ENCODE measurements around the gene NFIX. TPM values are rescaled to one million over a fixed set of nuclear protein-coding genes. Genes with fewer than 3 reads are reported as not detected.

NFIX gene
- total and polyA plus RNA-seq, 2 experiments from 2014 or later, result not detected

DNA sequence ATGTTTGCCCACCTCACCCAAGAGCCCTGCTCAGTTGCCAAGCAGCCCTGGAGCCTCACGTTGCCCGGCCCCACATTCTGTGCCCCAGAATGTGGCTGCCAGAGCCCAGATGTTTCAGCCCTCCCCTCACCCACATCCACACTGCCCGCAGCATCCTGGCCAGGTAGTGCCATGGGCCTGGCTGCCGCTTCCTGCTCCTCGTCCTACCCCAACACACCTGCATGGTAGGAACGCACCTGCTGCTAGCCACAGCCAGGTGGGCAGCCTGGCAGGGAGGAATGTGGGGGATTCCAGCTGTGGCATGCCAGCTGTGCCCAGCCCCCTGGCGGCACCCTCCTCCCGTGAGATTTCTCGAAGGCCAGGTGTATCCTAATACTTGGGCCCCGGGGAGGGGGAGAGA is 7.5 kb upstream of the NFIX start:
- no peak for DNase-seq (ENCODE audit: low read depth in 1 of 2, low spot score in 1 of 2)
- H3K4me1 ChIP-seq (ENCODE audit: low read depth), result no peaks in the 10 kb centered on the region
- H3K27me3 ChIP-seq, result peaks cover 100% of the 10 kb centered on the region

DNA sequence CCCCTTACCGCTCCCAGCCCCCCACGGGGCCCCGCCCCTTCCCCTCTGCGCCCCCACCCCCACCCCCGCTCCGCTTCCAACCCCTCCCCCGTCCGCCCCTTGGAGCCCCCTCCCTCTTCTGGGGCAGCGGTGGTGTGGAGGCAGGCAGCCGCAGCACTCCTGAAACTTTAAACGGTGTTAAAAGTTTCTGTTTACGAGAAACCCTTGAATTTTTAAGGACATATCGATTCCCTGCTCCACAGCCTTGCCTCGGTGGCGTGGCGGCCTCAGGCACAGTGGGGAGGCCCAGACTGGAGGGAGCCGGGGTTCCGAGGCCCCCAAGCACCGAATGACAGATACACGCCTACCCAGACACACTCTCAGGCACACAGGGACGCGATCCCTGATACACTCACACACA is 4.8 kb upstream of the NFIX start:
- no peaks in the 10 kb centered on the region for H3K36me3 ChIP-seq
- TF ChIP-seq, protein P1, sequence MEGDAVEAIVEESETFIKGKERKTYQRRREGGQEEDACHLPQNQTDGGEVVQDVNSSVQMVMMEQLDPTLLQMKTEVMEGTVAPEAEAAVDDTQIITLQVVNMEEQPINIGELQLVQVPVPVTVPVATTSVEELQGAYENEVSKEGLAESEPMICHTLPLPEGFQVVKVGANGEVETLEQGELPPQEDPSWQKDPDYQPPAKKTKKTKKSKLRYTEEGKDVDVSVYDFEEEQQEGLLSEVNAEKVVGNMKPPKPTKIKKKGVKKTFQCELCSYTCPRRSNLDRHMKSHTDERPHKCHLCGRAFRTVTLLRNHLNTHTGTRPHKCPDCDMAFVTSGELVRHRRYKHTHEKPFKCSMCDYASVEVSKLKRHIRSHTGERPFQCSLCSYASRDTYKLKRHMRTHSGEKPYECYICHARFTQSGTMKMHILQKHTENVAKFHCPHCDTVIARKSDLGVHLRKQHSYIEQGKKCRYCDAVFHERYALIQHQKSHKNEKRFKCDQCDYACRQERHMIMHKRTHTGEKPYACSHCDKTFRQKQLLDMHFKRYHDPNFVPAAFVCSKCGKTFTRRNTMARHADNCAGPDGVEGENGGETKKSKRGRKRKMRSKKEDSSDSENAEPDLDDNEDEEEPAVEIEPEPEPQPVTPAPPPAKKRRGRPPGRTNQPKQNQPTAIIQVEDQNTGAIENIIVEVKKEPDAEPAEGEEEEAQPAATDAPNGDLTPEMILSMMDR (IDR thresholded peaks at IDR 0.05; ENCODE audit: low read depth, low read length), result no peak
- H3K4me3 ChIP-seq, result no peak overlapping the region
- no peak for DNase-seq (ENCODE audit: low read depth in 1 of 2, low spot score in 1 of 2)
- peaks cover 99% of the 10 kb centered on the region for H3K27me3 ChIP-seq
- no peaks in the 10 kb centered on the region for H3K9me3 ChIP-seq (ENCODE audit: low read depth)
- no peak overlapping the region for H3K27ac ChIP-seq
- H3K4me1 ChIP-seq (ENCODE audit: low read depth), result no peaks in the 10 kb centered on the region

More for the DNA sequence above, 7.5 kb upstream of the NFIX start:
- no peaks in the 10 kb centered on the region for H3K9me3 ChIP-seq (ENCODE audit: low read depth)
- H3K36me3 ChIP-seq, result no peaks in the 10 kb centered on the region
- TF ChIP-seq, protein P1 (IDR thresholded peaks at IDR 0.05; ENCODE audit: low read depth, low read length), result no peak
- no peak overlapping the region for H3K27ac ChIP-seq
- no peak overlapping the region for H3K4me3 ChIP-seq

DNA sequence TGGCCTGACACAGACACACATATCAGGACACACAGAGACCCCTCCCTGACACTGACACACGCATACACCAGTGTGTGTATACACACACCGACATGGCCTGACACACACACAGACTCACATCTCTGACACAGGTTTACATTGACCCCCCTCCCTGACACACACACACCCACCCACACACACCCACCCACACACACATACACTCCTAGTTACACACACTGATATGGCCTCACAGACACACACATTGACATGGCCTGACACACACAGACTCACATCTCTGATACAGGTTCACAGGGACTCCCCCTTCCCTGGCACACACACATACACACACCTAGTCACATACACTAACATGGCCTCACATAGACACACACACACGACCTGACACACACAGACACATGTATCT is 4.4 kb upstream of the NFIX start:
- Histone ChIP-seq H3K27ac (no peak overlapping the region), H3K36me3 (no peaks in the 10 kb centered on the region), H3K4me3 (no peak overlapping the region), H3K4me1 (ENCODE audit: low read depth) (no peaks in the 10 kb centered on the region), H3K27me3 (peaks cover 96% of the 10 kb centered on the region), H3K9me3 (ENCODE audit: low read depth) (no peaks in the 10 kb centered on the region)
- TF ChIP-seq, protein P1 (IDR thresholded peaks at IDR 0.05; ENCODE audit: low read depth, low read length), result no peak
- no peak for DNase-seq (ENCODE audit: low read depth in 1 of 2, low spot score in 1 of 2)

DNA sequence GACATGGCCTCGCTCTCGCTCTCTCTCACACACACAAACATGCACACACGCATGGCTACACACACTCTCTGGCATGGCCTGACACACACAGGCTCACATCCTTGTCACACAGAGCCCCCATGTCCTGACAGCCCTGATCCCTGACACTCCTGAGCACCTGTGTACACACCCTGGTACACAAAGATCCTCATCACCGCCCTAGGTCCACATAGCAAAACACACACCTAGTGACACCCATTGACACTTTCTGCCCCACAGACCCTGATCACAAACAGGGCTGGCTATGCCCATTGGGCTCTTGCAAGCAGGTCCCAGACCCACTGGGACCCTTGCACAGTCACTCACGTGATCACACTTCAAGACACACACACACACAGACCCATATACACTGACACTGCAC is 4.0 kb upstream of the NFIX start:
- H3K27me3 ChIP-seq, result peaks cover 96% of the 10 kb centered on the region
- no peaks in the 10 kb centered on the region for H3K4me1 ChIP-seq (ENCODE audit: low read depth)
- H3K27ac ChIP-seq, result no peak overlapping the region
- H3K4me3 ChIP-seq, result no peak overlapping the region
- TF ChIP-seq, protein P1 (IDR thresholded peaks at IDR 0.05; ENCODE audit: low read depth, low read length), result no peak
- H3K36me3 ChIP-seq, result no peaks in the 10 kb centered on the region
- H3K9me3 ChIP-seq (ENCODE audit: low read depth), result no peaks in the 10 kb centered on the region
- DNase-seq (ENCODE audit: low read depth in 1 of 2, low spot score in 1 of 2), result no peak

DNA sequence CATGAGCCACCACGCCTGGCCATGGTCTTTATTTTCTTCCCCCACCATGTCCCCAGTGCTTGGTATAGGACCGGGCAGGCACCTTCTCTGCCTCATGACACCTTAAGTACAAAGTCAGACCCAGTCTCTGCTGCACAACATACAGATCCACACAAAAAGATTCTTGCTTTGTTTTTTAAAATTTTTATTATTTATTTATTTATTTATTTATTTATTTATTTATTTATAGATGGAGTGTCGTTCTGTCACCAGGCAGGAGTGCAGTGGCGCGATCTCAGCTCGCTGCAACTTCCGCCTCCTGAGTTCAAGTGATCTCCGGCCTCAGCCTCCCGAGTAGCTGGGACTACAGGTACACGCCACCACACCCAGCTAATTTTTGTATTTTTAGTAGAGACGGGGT is 2.5 kb upstream of the NFIX start:
- peaks cover 96% of the 10 kb centered on the region for H3K27me3 ChIP-seq
- H3K36me3 ChIP-seq, result no peaks in the 10 kb centered on the region
- no peak overlapping the region for H3K27ac ChIP-seq
- no peaks in the 10 kb centered on the region for H3K9me3 ChIP-seq (ENCODE audit: low read depth)
- DNase-seq (ENCODE audit: low read depth in 1 of 2, low spot score in 1 of 2), result no peak
- TF ChIP-seq, protein P1 (IDR thresholded peaks at IDR 0.05; ENCODE audit: low read depth, low read length), result no peak
- H3K4me3 ChIP-seq, result no peak overlapping the region
- no peaks in the 10 kb centered on the region for H3K4me1 ChIP-seq (ENCODE audit: low read depth)

DNA sequence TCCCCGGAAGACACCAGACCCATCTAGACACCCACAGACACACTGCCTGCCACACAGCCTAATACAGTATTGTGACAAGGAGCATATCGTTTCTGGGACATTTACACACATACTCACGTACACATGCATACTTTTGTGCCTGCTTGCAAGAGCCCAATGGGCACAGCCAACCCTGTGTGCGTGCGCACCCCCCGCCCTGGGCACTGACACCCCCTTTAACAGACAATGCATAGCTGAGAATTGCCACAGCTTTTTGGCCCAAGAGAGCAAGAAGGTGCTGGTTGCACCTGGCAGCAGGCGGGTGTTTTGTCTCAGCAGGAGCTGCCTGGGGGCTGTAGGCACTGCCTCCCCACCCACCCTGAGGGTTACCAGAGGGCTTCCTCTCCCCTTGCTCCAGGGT is 1.7 kb upstream of the NFIX start:
- Histone ChIP-seq H3K4me1 (ENCODE audit: low read depth) (no peaks in the 10 kb centered on the region), H3K27me3 (peaks cover 96% of the 10 kb centered on the region), H3K9me3 (ENCODE audit: low read depth) (no peaks in the 10 kb centered on the region), H3K27ac (no peak overlapping the region), H3K36me3 (no peaks in the 10 kb centered on the region), H3K4me3 (no peak overlapping the region)
- TF ChIP-seq, protein P1 (IDR thresholded peaks at IDR 0.05; ENCODE audit: low read depth, low read length), result no peak
- no peak for DNase-seq (ENCODE audit: low read depth in 1 of 2, low spot score in 1 of 2)

Data from cardiac muscle cell (in vitro differentiated cells and primary cell).